ENCODE measurements around the gene FAM200A.
"Not testable (repeated sequence)": the region's sequence is repeated elsewhere in the genome, so short reads cannot be mapped to it uniquely, and the experiment has no call there.

Gene FAM200A

GRCh38 chr7:99557940-99558305, 6.0 kb upstream of the FAM200A start:
- TF ChIP-seq, protein P1, sequence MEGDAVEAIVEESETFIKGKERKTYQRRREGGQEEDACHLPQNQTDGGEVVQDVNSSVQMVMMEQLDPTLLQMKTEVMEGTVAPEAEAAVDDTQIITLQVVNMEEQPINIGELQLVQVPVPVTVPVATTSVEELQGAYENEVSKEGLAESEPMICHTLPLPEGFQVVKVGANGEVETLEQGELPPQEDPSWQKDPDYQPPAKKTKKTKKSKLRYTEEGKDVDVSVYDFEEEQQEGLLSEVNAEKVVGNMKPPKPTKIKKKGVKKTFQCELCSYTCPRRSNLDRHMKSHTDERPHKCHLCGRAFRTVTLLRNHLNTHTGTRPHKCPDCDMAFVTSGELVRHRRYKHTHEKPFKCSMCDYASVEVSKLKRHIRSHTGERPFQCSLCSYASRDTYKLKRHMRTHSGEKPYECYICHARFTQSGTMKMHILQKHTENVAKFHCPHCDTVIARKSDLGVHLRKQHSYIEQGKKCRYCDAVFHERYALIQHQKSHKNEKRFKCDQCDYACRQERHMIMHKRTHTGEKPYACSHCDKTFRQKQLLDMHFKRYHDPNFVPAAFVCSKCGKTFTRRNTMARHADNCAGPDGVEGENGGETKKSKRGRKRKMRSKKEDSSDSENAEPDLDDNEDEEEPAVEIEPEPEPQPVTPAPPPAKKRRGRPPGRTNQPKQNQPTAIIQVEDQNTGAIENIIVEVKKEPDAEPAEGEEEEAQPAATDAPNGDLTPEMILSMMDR (conservative IDR thresholded peaks at IDR 0.05; ENCODE audit: low read depth, low read length): no peak
- DNase-seq (ENCODE audit: low read depth): no peak
- H3K4me3 ChIP-seq (ENCODE audit: low read length): peak overlapping the region; percentile 95

GRCh38 chr7:99557196-99557607, 5.3 kb upstream of the FAM200A start:
- no peak for DNase-seq (ENCODE audit: low read depth)
- peak overlapping the region; percentile 95 for H3K4me3 ChIP-seq (ENCODE audit: low read length)
- TF ChIP-seq, protein P1 (conservative IDR thresholded peaks at IDR 0.05; ENCODE audit: low read depth, low read length): no peak

DNA sequence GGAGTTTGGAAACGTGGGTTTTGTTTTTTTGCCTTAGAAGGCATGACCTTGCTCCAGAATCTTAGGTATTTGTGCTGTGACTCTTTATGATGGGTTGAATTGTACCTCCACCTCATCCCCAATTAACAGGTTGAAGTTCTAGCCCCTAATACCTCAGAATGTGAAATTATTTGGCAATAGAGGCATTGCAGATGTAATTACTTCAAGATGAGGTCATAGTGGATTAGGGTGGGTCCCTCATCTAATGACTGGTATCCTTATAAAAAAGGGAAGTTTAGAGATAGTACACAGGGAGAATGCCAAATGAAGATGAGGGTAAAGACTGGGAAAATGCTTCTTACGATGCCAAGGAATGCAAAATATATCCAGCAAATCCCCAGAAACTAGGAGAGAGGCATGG, 3.0 kb upstream of the FAM200A start:
- TF ChIP-seq, protein P1 (conservative IDR thresholded peaks at IDR 0.05; ENCODE audit: low read depth, low read length): no peak
- no peak for DNase-seq (ENCODE audit: low read depth)
- H3K4me3 ChIP-seq (ENCODE audit: low read length): no peak overlapping the region

GRCh38 chr7:99553039-99553438, 1.1 kb upstream of the FAM200A start:
- DNase-seq (ENCODE audit: low read depth): no peak
- no peak overlapping the region for H3K4me3 ChIP-seq (ENCODE audit: low read length)
- TF ChIP-seq, protein P1 (conservative IDR thresholded peaks at IDR 0.05; ENCODE audit: low read depth, low read length): no peak

GRCh38 chr7:99551334-99551733, 580 bp downstream of the FAM200A start:
- DNase-seq (ENCODE audit: low read depth): no peak
- TF ChIP-seq, protein P1 (conservative IDR thresholded peaks at IDR 0.05; ENCODE audit: low read depth, low read length): no peak
- peak overlapping the region; percentile 98 for H3K4me3 ChIP-seq (ENCODE audit: low read length)

DNA sequence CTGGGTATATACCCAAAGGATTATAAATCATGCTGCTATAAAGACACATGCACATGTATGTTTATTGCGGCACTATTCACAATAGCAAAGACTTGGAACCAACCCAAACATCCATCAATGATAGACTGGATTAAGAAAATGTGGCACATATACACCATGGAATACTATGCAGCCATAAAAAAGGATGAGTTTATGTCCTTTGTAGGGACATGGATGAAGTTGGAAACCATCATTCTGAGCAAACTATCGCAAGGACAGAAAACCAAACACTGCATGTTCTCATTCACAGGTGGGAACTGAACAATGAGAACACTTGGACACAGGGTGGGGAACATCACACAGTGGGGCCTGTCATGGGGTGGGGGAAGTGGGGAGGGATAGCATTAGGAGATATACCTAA, 2.4 kb downstream of the FAM200A start:
- not testable (repeated sequence) for DNase-seq (ENCODE audit: low read depth); H3K4me3 ChIP-seq (ENCODE audit: low read length)

DNA sequence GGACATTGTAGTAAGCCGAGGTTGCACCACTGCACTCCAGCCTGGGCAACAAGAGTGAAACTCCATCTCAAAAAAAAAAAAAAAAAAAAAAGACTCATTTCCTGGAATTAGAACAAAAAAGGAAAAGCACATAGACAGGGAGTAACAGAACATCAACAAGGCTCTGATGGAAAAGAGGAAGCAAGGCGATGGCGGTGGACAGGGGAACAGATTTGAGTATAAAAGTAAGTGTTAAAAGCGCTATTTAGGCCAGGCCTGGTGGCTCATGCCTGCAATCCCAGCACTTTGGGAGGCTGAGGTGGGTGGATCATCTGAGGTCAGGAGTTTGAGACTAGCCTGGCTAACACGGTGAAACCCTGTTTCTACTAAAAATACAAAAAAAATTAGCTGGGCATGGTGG, 6.6 kb downstream of the FAM200A start:
- not testable (repeated sequence) for H3K4me3 ChIP-seq (ENCODE audit: low read length); DNase-seq (ENCODE audit: low read depth)

DNA sequence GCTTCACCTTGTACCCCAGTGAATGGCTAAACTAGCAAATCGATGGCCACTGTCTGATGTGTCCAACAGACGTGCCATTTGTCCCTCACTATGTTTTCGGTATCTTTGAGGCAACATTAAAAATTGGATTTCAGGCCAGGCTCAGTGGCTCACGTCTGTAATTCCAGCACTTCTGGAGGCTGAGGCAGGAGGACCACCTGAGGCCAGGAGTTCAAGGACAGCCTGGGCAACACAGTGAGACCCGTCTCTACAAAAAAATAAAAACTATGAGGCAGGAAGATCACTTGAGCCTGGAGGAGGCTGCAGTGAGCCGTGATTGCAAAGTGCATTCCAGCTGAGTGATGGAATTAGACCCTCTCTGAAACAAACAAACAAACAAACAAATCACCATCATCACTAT, 8.0 kb downstream of the FAM200A start:
- no peak overlapping the region for H3K4me3 ChIP-seq (ENCODE audit: low read length)
- TF ChIP-seq, protein P1 (conservative IDR thresholded peaks at IDR 0.05; ENCODE audit: low read depth, low read length): no peak
- no peak for DNase-seq (ENCODE audit: low read depth)

Measured in retinal pigment epithelial cell (primary cell).